ENCODE measurements around the gene VTI1A. TPM values are rescaled to one million over a fixed set of nuclear protein-coding genes. Genes with fewer than 3 reads are reported as not detected.

VTI1A gene
- polyA plus RNA-seq, 1 donor from 2014 or later, result 28.7 TPM

- H3K9ac ChIP-seq (ENCODE audit: low read length), result no peak overlapping the region
Measured at GRCh38 chr10:112618814-112619213, 171.8 kb downstream of the VTI1A start.

GRCh38 chr10:112619556-112619955 lies 172.5 kb downstream of the VTI1A start:
- no peaks in the 10 kb centered on the region for H3K27me3 ChIP-seq (ENCODE audit: insufficient read depth, low read depth, low read length)
- H2AFZ ChIP-seq (ENCODE audit: low read depth, low read length), result no peak overlapping the region
- TF ChIP-seq MXI1 (conservative IDR thresholded peaks at IDR 0.05; ENCODE audit: poor library complexity, severe bottlenecking) (no peak), RAD21 (conservative IDR thresholded peaks at IDR 0.05) (no peak), TAF1 (IDR thresholded peaks at IDR 0.05; ENCODE audit: low read depth) (no peak), SMC3 (conservative IDR thresholded peaks at IDR 0.05; ENCODE audit: poor library complexity) (no peak), EP300 (conservative IDR thresholded peaks at IDR 0.05; ENCODE audit: poor library complexity, severe bottlenecking) (no peak), CTCF (IDR thresholded peaks at IDR 0.05; ENCODE audit: poor library complexity, severe bottlenecking) (no peak), EZH2 (IDR thresholded peaks at IDR 0.05; ENCODE audit: borderline replicate concordance, insufficient read depth, low read length, poor library complexity, severe bottlenecking) (no peak)

More at GRCh38 chr10:112618814-112619213, 171.8 kb downstream of the VTI1A start:
- no peaks in the 10 kb centered on the region for H3K79me2 ChIP-seq (replicated peaks; ENCODE audit: insufficient read depth, low read length)
- no peaks in the 10 kb centered on the region for H3K9me2 ChIP-seq (ENCODE audit: insufficient read depth, low read length)
- no peaks in the 10 kb centered on the region for H4K20me1 ChIP-seq (ENCODE audit: insufficient read depth)
- peaks cover 9% of the 10 kb centered on the region for H3K9me3 ChIP-seq (ENCODE audit: low read length)
- no peak overlapping the region for H3K4me2 ChIP-seq (ENCODE audit: low read length)
- H3K27me3 ChIP-seq (ENCODE audit: insufficient read depth, low read depth, low read length), result no peaks in the 10 kb centered on the region
- no peaks in the 10 kb centered on the region for H3F3A ChIP-seq (ENCODE audit: insufficient read depth, low read length, poor library complexity, severe bottlenecking)
- TF ChIP-seq SMC3 (conservative IDR thresholded peaks at IDR 0.05; ENCODE audit: poor library complexity), result no peak
- TF ChIP-seq MXI1 (conservative IDR thresholded peaks at IDR 0.05; ENCODE audit: poor library complexity, severe bottlenecking), result no peak
- no peak for TF ChIP-seq CTCF (IDR thresholded peaks at IDR 0.05; ENCODE audit: poor library complexity, severe bottlenecking)
- no peak for TF ChIP-seq EP300 (conservative IDR thresholded peaks at IDR 0.05; ENCODE audit: poor library complexity, severe bottlenecking)
- TF ChIP-seq TAF1 (IDR thresholded peaks at IDR 0.05; ENCODE audit: low read depth), result no peak
- no peak for TF ChIP-seq RAD21 (conservative IDR thresholded peaks at IDR 0.05)
- no peak for TF ChIP-seq REST (IDR thresholded peaks at IDR 0.05; ENCODE audit: borderline replicate concordance)
- no peak for TF ChIP-seq POLR2AphosphoS5 (IDR thresholded peaks at IDR 0.05)
- no peak for TF ChIP-seq EZH2 (IDR thresholded peaks at IDR 0.05; ENCODE audit: borderline replicate concordance, insufficient read depth, low read length, poor library complexity, severe bottlenecking)
- no peak overlapping the region for H3K4me3 ChIP-seq (ENCODE audit: low read length)
- H2AFZ ChIP-seq (ENCODE audit: low read depth, low read length), result no peak overlapping the region
- H3K36me3 ChIP-seq (ENCODE audit: insufficient read depth, low read length), result no peaks in the 10 kb centered on the region
- H3K27ac ChIP-seq (ENCODE audit: low read length), result no peak overlapping the region

More at GRCh38 chr10:112619556-112619955, 172.5 kb downstream of the VTI1A start:
- Histone ChIP-seq H3K4me3 (ENCODE audit: low read length) (no peak overlapping the region), H3K79me2 (replicated peaks; ENCODE audit: insufficient read depth, low read length) (no peaks in the 10 kb centered on the region), H3K9me3 (ENCODE audit: low read length) (peaks cover 9% of the 10 kb centered on the region), H3K9me2 (ENCODE audit: insufficient read depth, low read length) (no peaks in the 10 kb centered on the region), H3K9ac (ENCODE audit: low read length) (no peak overlapping the region), H3K4me2 (ENCODE audit: low read length) (no peak overlapping the region), H4K20me1 (ENCODE audit: insufficient read depth) (no peaks in the 10 kb centered on the region), H3K36me3 (ENCODE audit: insufficient read depth, low read length) (no peaks in the 10 kb centered on the region), H3K27ac (ENCODE audit: low read length) (no peak overlapping the region), H3F3A (ENCODE audit: insufficient read depth, low read length, poor library complexity, severe bottlenecking) (no peaks in the 10 kb centered on the region)
